ENCODE data around the gene MAGEC2.

Gene MAGEC2, protein sequence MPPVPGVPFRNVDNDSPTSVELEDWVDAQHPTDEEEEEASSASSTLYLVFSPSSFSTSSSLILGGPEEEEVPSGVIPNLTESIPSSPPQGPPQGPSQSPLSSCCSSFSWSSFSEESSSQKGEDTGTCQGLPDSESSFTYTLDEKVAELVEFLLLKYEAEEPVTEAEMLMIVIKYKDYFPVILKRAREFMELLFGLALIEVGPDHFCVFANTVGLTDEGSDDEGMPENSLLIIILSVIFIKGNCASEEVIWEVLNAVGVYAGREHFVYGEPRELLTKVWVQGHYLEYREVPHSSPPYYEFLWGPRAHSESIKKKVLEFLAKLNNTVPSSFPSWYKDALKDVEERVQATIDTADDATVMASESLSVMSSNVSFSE

DNA sequence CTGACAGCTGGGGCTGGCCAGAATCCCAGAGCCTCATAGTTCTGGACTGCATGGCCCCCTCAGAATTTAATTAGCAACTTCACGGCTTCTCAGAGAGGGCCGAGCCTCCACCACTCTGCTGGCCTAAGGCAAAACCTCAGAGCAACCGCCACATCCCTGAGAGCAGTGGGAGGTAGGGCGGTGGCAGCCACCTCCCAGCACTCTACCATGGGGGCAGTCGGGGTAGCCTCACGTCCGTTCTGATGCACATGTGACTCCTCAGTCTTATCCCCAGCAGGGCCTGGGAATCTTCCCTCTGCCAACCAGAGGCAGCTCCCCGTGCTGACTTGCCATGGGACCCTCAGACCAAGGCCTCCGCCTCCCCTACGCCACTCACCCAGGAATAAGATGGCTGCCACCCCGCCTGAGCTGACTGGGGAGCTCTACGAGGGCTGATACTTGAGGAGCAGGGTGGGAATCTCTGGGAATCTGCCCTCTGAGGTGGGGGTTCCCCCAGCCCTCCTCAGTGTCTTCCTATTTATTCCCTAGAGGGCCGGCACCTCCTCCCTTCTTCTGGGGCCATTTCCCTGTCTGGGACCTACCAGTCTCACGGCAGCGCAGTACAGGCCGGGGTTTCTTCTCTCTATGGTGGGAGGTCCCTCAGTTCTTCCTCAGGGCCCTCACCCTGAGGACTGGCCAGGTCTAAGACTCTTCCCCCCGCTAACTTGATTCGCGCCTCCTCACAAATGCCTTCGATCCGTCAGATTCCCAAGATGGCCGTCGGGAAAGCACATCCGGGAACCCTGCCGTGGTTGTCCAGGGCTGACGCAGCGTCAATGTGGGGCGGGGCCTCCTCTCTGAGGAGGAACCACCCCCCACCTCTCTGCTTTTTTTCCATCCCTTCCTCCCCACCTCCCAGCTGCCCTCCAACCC lies at the start of gene MAGEC2:
MAGEC2 (minus strand) TSS at position 769 of the 912 bp plus-strand sequence. CDS start 1,303 bp downstream, outside the sequence.
- no peaks in the 10 kb centered on the region for H3K9me2 ChIP-seq (replicated peaks; ENCODE audit: control insufficient read depth, low read length)
- no peaks in the 10 kb centered on the region for H3K79me2 ChIP-seq (ENCODE audit: control insufficient read depth, low read length)
- H3K27ac ChIP-seq (ENCODE audit: low read depth, low read length) = no peak within 1 kb of the TSS
- H4K20me1 ChIP-seq (ENCODE audit: control insufficient read depth, insufficient read depth, low read depth, low read length) = no peaks in the 10 kb centered on the region
- no peaks in the 10 kb centered on the region for H3K27me3 ChIP-seq (ENCODE audit: control insufficient read depth, low read length)
- no peaks in the 10 kb centered on the region for H3K36me3 ChIP-seq (ENCODE audit: control insufficient read depth, low read length)
- no peak for TF ChIP-seq EZH2phosphoT487 (IDR thresholded peaks at IDR 0.05; ENCODE audit: borderline replicate concordance, low read length)
- TF ChIP-seq, protein P1, sequence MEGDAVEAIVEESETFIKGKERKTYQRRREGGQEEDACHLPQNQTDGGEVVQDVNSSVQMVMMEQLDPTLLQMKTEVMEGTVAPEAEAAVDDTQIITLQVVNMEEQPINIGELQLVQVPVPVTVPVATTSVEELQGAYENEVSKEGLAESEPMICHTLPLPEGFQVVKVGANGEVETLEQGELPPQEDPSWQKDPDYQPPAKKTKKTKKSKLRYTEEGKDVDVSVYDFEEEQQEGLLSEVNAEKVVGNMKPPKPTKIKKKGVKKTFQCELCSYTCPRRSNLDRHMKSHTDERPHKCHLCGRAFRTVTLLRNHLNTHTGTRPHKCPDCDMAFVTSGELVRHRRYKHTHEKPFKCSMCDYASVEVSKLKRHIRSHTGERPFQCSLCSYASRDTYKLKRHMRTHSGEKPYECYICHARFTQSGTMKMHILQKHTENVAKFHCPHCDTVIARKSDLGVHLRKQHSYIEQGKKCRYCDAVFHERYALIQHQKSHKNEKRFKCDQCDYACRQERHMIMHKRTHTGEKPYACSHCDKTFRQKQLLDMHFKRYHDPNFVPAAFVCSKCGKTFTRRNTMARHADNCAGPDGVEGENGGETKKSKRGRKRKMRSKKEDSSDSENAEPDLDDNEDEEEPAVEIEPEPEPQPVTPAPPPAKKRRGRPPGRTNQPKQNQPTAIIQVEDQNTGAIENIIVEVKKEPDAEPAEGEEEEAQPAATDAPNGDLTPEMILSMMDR (IDR thresholded peaks at IDR 0.05; ENCODE audit: low read depth, low read length, poor library complexity, severe bottlenecking) = no peak
- H3K9me3 ChIP-seq (ENCODE audit: control insufficient read depth, insufficient read depth, low read length) = no peaks in the 10 kb centered on the region
- H3K4me3 ChIP-seq (ENCODE audit: low read length) = no peak within 1 kb of the TSS
- no peaks in the 10 kb centered on the region for H3K4me1 ChIP-seq (ENCODE audit: control insufficient read depth, low read length)
- no peaks in the 10 kb centered on the region for H3F3A ChIP-seq (ENCODE audit: control insufficient read depth, insufficient read depth)
- no peak within 1 kb of the TSS for H3K4me2 ChIP-seq (ENCODE audit: low read length)

DNA sequence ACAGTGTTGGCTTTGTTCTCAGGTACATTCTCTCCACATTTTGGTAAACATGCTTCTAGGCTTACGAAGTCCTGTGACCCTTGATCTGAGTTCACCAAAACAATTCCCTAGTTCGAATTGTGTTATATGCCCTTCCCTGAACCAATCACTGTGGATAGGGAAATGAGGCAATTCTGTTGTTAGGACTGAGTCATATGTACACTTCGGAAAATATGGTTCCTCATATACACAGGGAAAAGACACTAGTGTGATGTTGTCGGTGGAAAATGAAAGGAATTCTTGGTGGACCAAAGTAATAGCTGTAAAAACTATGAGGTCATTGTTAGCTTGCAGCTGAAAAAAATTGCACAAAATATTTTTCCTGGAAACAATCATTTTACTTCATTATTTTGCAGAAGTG lies 46.6 kb upstream of the MAGEC2 start:
- H4K20me1 ChIP-seq (ENCODE audit: control insufficient read depth, insufficient read depth, low read depth, low read length) = no peaks in the 10 kb centered on the region
- H3K36me3 ChIP-seq (ENCODE audit: control insufficient read depth, low read length) = no peaks in the 10 kb centered on the region
- no peak overlapping the region for H3K4me3 ChIP-seq (ENCODE audit: low read length)
- no peak for TF ChIP-seq EZH2phosphoT487 (IDR thresholded peaks at IDR 0.05; ENCODE audit: borderline replicate concordance, low read length)
- TF ChIP-seq, protein P1 (IDR thresholded peaks at IDR 0.05; ENCODE audit: low read depth, low read length, poor library complexity, severe bottlenecking) = no peak
- no peak overlapping the region for H3K27ac ChIP-seq (ENCODE audit: low read depth, low read length)
- H3K9me2 ChIP-seq (replicated peaks; ENCODE audit: control insufficient read depth, low read length) = no peaks in the 10 kb centered on the region
- no peaks in the 10 kb centered on the region for H3F3A ChIP-seq (ENCODE audit: control insufficient read depth, insufficient read depth)
- no peak overlapping the region for H3K4me2 ChIP-seq (ENCODE audit: low read length)
- H3K4me1 ChIP-seq (ENCODE audit: control insufficient read depth, low read length) = no peaks in the 10 kb centered on the region
- no peaks in the 10 kb centered on the region for H3K79me2 ChIP-seq (ENCODE audit: control insufficient read depth, low read length)
- no peaks in the 10 kb centered on the region for H3K27me3 ChIP-seq (ENCODE audit: control insufficient read depth, low read length)
- H3K9me3 ChIP-seq (ENCODE audit: control insufficient read depth, insufficient read depth, low read length) = no peaks in the 10 kb centered on the region

DNA sequence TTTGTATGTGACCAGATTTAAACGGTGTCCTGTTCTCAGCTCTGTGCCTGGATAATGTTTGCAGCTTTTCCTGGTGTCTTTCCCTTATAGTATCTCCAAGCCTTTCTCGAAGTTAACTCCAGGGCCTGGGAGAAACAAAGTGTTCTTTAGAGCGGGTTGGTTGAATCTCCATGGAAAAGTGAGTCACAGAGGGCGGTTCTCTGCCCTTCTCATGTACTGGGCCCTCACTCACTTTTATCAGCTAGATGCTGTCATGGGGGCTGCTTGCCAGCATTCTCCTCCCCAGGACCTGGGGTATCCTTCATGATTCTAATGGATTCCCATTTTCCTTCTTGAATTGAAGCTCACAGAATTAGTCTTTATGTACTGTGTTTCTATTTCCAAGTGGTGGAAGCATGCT lies 46.1 kb upstream of the MAGEC2 start:
- Histone ChIP-seq H3K4me3 (ENCODE audit: low read length) (no peak overlapping the region), H3K79me2 (ENCODE audit: control insufficient read depth, low read length) (no peaks in the 10 kb centered on the region), H3K9me2 (replicated peaks; ENCODE audit: control insufficient read depth, low read length) (no peaks in the 10 kb centered on the region), H3K4me1 (ENCODE audit: control insufficient read depth, low read length) (no peaks in the 10 kb centered on the region), H4K20me1 (ENCODE audit: control insufficient read depth, insufficient read depth, low read depth, low read length) (no peaks in the 10 kb centered on the region), H3K36me3 (ENCODE audit: control insufficient read depth, low read length) (no peaks in the 10 kb centered on the region), H3F3A (ENCODE audit: control insufficient read depth, insufficient read depth) (no peaks in the 10 kb centered on the region), H3K27ac (ENCODE audit: low read depth, low read length) (no peak overlapping the region), H3K9me3 (ENCODE audit: control insufficient read depth, insufficient read depth, low read length) (no peaks in the 10 kb centered on the region), H3K4me2 (ENCODE audit: low read length) (no peak overlapping the region), H3K27me3 (ENCODE audit: control insufficient read depth, low read length) (no peaks in the 10 kb centered on the region)
- TF ChIP-seq, protein P1 (IDR thresholded peaks at IDR 0.05; ENCODE audit: low read depth, low read length, poor library complexity, severe bottlenecking) = no peak
- no peak for TF ChIP-seq EZH2phosphoT487 (IDR thresholded peaks at IDR 0.05; ENCODE audit: borderline replicate concordance, low read length)

Measured in DOHH2 (cell line).